Measurements from ENCODE around the gene TMEM141. TPM values are rescaled to one million over a fixed set of nuclear protein-coding genes. Genes with fewer than 3 reads are reported as not detected.
A peak's percentile ranks its signal among the peaks of the same experiment; 100 is the strongest.

TMEM141 gene
- total and polyA plus RNA-seq, 5 donors from 2014 or later = 20.7 to 39.3 (median 32.9) TPM

- Mint-ChIP-seq H3K27ac (peak within 1 kb of the TSS; percentile 47 to 86 (median 84)), H3K36me3 (peaks cover 6% of the 10 kb centered on the region), H3K27me3 (no peaks in the 10 kb centered on the region)
Observed at GRCh38 chr9:136807281-136808074, 16.3 kb downstream of the TMEM141 start, which contains the start of gene RABL6. TSS of gene RABL6 (plus strand) at chr9:136807948. CDS start at chr9:136808197, 249 bp downstream.

GRCh38 chr9:136808075-136808805 lies 17.1 kb downstream of the TMEM141 start:
- Histone ChIP-seq H3K4me1 (ENCODE audit: control insufficient read depth, insufficient read depth, low read length, poor library complexity, severe bottlenecking) (peaks cover 43% of the 10 kb centered on the region), H3K27ac (ENCODE audit: insufficient read depth, low read length, poor library complexity, severe bottlenecking) (no peak overlapping the region), H3K27me3 (ENCODE audit: control insufficient read depth, insufficient read depth, low read length) (no peaks in the 10 kb centered on the region), H3K36me3 (ENCODE audit: control insufficient read depth, insufficient read depth, low read length) (peaks cover 7% of the 10 kb centered on the region), H3K9me3 (ENCODE audit: control insufficient read depth in 2 of 2, low read length in 2 of 2) (no peaks in the 10 kb centered on the region), H3K4me3 (ENCODE audit: low read depth, low read length) (peak overlapping the region; percentile 82)
- H3K27ac Mint-ChIP-seq = peak overlapping the region; percentile 43 to 84 (median 47)
- ATAC-seq (ENCODE audit: low read depth in 2 of 2) = peak; percentile 39 to 52
- DNase-seq = peak; percentile 33 to 49 (median 40)
- peaks cover 8 to 52% (median 19%) of the 10 kb centered on the region in 4 donors for H3K4me1 Mint-ChIP-seq
- H3K27me3 Mint-ChIP-seq = no peaks in the 10 kb centered on the region
- no peaks in the 10 kb centered on the region for H3K9me3 Mint-ChIP-seq
- H3K4me3 Mint-ChIP-seq = peak overlapping the region; percentile 87 to 93 (median 88)
- peaks cover 13% of the 10 kb centered on the region for H3K36me3 Mint-ChIP-seq

More at GRCh38 chr9:136807281-136808074, 16.3 kb downstream of the TMEM141 start, which contains the start of gene RABL6:
- Histone ChIP-seq H3K4me3 (ENCODE audit: low read depth, low read length) (peak within 1 kb of the TSS; percentile 82), H3K4me1 (ENCODE audit: control insufficient read depth, insufficient read depth, low read length, poor library complexity, severe bottlenecking) (peaks cover 38% of the 10 kb centered on the region), H3K36me3 (ENCODE audit: control insufficient read depth, insufficient read depth, low read length) (peaks cover 7% of the 10 kb centered on the region), H3K27me3 (ENCODE audit: control insufficient read depth, insufficient read depth, low read length) (no peaks in the 10 kb centered on the region), H3K27ac (ENCODE audit: insufficient read depth, low read length, poor library complexity, severe bottlenecking) (peak within 1 kb of the TSS; percentile 88), H3K9me3 (ENCODE audit: control insufficient read depth in 2 of 2, low read length in 2 of 2) (no peaks in the 10 kb centered on the region)
- Mint-ChIP-seq H3K9me3 (no peaks in the 10 kb centered on the region), H3K4me1 (peaks cover 8 to 44% (median 15%) of the 10 kb centered on the region in 4 donors), H3K4me3 (peak within 1 kb of the TSS; percentile 87 to 94 (median 88))
- peak; percentile 82 to 85 for ATAC-seq (ENCODE audit: low read depth in 2 of 2)
- DNase-seq = peak; percentile 76 to 87 (median 80)

- Histone ChIP-seq H3K36me3 (ENCODE audit: control insufficient read depth, insufficient read depth, low read length) (peaks cover 7% of the 10 kb centered on the region), H3K27me3 (ENCODE audit: control insufficient read depth, insufficient read depth, low read length) (no peaks in the 10 kb centered on the region), H3K4me3 (ENCODE audit: low read depth, low read length) (peak overlapping the region; percentile 82), H3K9me3 (ENCODE audit: control insufficient read depth in 2 of 2, low read length in 2 of 2) (no peaks in the 10 kb centered on the region), H3K27ac (ENCODE audit: insufficient read depth, low read length, poor library complexity, severe bottlenecking) (no peak overlapping the region), H3K4me1 (ENCODE audit: control insufficient read depth, insufficient read depth, low read length, poor library complexity, severe bottlenecking) (peaks cover 43% of the 10 kb centered on the region)
- peak in 1 of 3 donors; percentile 10 for DNase-seq
- peaks cover 8 to 53% (median 20%) of the 10 kb centered on the region in 4 donors for H3K4me1 Mint-ChIP-seq
- H3K4me3 Mint-ChIP-seq = peak overlapping the region; percentile 87 to 93 (median 88)
- peaks cover 19% of the 10 kb centered on the region for H3K36me3 Mint-ChIP-seq
- ATAC-seq (ENCODE audit: low read depth in 2 of 2) = no peak
- H3K27ac Mint-ChIP-seq = peak overlapping the region; percentile 43 to 84 (median 47)
- no peaks in the 10 kb centered on the region for H3K9me3 Mint-ChIP-seq
- H3K27me3 Mint-ChIP-seq = no peaks in the 10 kb centered on the region
Observed at GRCh38 chr9:136808806-136809158, 17.6 kb downstream of the TMEM141 start.

- Mint-ChIP-seq H3K36me3 (peaks cover 27% of the 10 kb centered on the region), H3K4me3 (peak overlapping the region in 2 of 4 donors; percentile 49 to 74), H3K27ac (peak overlapping the region in 2 of 3 donors; percentile 37 to 39), H3K9me3 (no peaks in the 10 kb centered on the region), H3K27me3 (no peaks in the 10 kb centered on the region), H3K4me1 (peaks cover 9 to 37% (median 24%) of the 10 kb centered on the region in 4 donors)
- DNase-seq (no peak), ATAC-seq (ENCODE audit: low read depth in 2 of 2) (no peak)
- H3K27ac ChIP-seq (ENCODE audit: insufficient read depth, low read length, poor library complexity, severe bottlenecking) = no peak overlapping the region
- peaks cover 11% of the 10 kb centered on the region for H3K4me1 ChIP-seq (ENCODE audit: control insufficient read depth, insufficient read depth, low read length, poor library complexity, severe bottlenecking)
- H3K27me3 ChIP-seq (ENCODE audit: control insufficient read depth, insufficient read depth, low read length) = no peaks in the 10 kb centered on the region
- no peak overlapping the region for H3K4me3 ChIP-seq (ENCODE audit: low read depth, low read length)
- H3K9me3 ChIP-seq (ENCODE audit: control insufficient read depth in 2 of 2, low read length in 2 of 2) = no peaks in the 10 kb centered on the region
- peaks cover 3% of the 10 kb centered on the region for H3K36me3 ChIP-seq (ENCODE audit: control insufficient read depth, insufficient read depth, low read length)
Observed at GRCh38 chr9:136814725-136815421, 23.7 kb downstream of the TMEM141 start.

GRCh38 chr9:136815422-136815782 lies 24.3 kb downstream of the TMEM141 start:
- H3K27me3 ChIP-seq (ENCODE audit: control insufficient read depth, insufficient read depth, low read length) = no peaks in the 10 kb centered on the region
- Mint-ChIP-seq H3K36me3 (peaks cover 24% of the 10 kb centered on the region), H3K27me3 (no peaks in the 10 kb centered on the region), H3K9me3 (no peaks in the 10 kb centered on the region), H3K27ac (peak overlapping the region in 1 of 3 donors; percentile 39), H3K4me1 (peaks cover 6 to 33% (median 20%) of the 10 kb centered on the region in 4 donors), H3K4me3 (no peak overlapping the region)
- H3K9me3 ChIP-seq (ENCODE audit: control insufficient read depth in 2 of 2, low read length in 2 of 2) = no peaks in the 10 kb centered on the region
- H3K36me3 ChIP-seq (ENCODE audit: control insufficient read depth, insufficient read depth, low read length) = no peaks in the 10 kb centered on the region
- no peak for DNase-seq
- no peak for ATAC-seq (ENCODE audit: low read depth in 2 of 2)
- H3K27ac ChIP-seq (ENCODE audit: insufficient read depth, low read length, poor library complexity, severe bottlenecking) = no peak overlapping the region
- peaks cover 8% of the 10 kb centered on the region for H3K4me1 ChIP-seq (ENCODE audit: control insufficient read depth, insufficient read depth, low read length, poor library complexity, severe bottlenecking)
- no peak overlapping the region for H3K4me3 ChIP-seq (ENCODE audit: low read depth, low read length)

- peaks cover 6% of the 10 kb centered on the region for H3K36me3 Mint-ChIP-seq
- no peaks in the 10 kb centered on the region for H3K4me1 ChIP-seq (ENCODE audit: control insufficient read depth, insufficient read depth, low read length, poor library complexity, severe bottlenecking)
- peaks cover 9% of the 10 kb centered on the region for H3K36me3 ChIP-seq (ENCODE audit: control insufficient read depth, insufficient read depth, low read length)
- no peaks in the 10 kb centered on the region for H3K9me3 ChIP-seq (ENCODE audit: control insufficient read depth in 2 of 2, low read length in 2 of 2)
- H3K4me1 Mint-ChIP-seq = peaks cover 2 to 15% (median 5%) of the 10 kb centered on the region in 4 donors
- no peaks in the 10 kb centered on the region for H3K27me3 Mint-ChIP-seq
- no peaks in the 10 kb centered on the region for H3K27me3 ChIP-seq (ENCODE audit: control insufficient read depth, insufficient read depth, low read length)
- no peak overlapping the region for H3K4me3 Mint-ChIP-seq
- H3K4me3 ChIP-seq (ENCODE audit: low read depth, low read length) = no peak overlapping the region
- H3K27ac ChIP-seq (ENCODE audit: insufficient read depth, low read length, poor library complexity, severe bottlenecking) = no peak overlapping the region
- no peak overlapping the region for H3K27ac Mint-ChIP-seq
- DNase-seq (no peak), ATAC-seq (ENCODE audit: low read depth in 2 of 2) (no peak)
- no peaks in the 10 kb centered on the region for H3K9me3 Mint-ChIP-seq
Observed at GRCh38 chr9:136820971-136821825, 30.1 kb downstream of the TMEM141 start.

Measured in CD4-positive, CD25-positive, alpha-beta regulatory T cell (primary cell).